Nephron (organoid): ENCODE measurements around the gene KCNQ1OT1.

Experiments used
- H3K27ac Mint-ChIP-seq, 3 experiments: 2 replicates each; pipeline ENCODE4 v1.8.0; 2020; ENCODE audit warnings: mixed read lengths in 3 of 3, mild to moderate bottlenecking in 2 of 3, moderate library complexity in 1 of 3
- H3K27me3 Mint-ChIP-seq: 2 replicates; pipeline ENCODE4 v1.8.0; 2021; ENCODE audit warnings: low read depth, mild to moderate bottlenecking, moderate library complexity, mixed read lengths
- H3K36me3 Mint-ChIP-seq: 2 replicates; pipeline ENCODE4 v1.8.0; 2020; ENCODE audit warnings: low read depth, mixed read lengths
- H3K4me1 Mint-ChIP-seq: 2 replicates; pipeline ENCODE4 v1.8.0; 2020; ENCODE audit warnings: mixed read lengths
- H3K4me3 Mint-ChIP-seq, 3 experiments: 2 replicates each; pipeline ENCODE4 v1.8.0; 2020; ENCODE audit warnings: mild to moderate bottlenecking in 3 of 3, mixed read lengths in 3 of 3, moderate library complexity in 2 of 3
- H3K9me3 Mint-ChIP-seq: 2 replicates; pipeline ENCODE4 v1.8.0; 2020; ENCODE audit warnings: mixed read lengths
- CTCF ChIP-seq, 3 experiments: fragments of 200-600 bp; sonication (generic); IDR thresholded peaks; one replicate each; pipeline ENCODE4 v1.5.0; 2021; ENCODE audit warnings: antibody characterized with exemption in 3 of 3; ENCODE audit not compliant: unreplicated experiment in 3 of 3

KCNQ1OT1 gene

GRCh38 chr11:2666828-2667570, 32.8 kb downstream of the KCNQ1OT1 start:
- Mint-ChIP-seq H3K9me3 (peaks cover 27% of the 10 kb centered on the region), H3K4me3 (no peak overlapping the region), H3K27ac (peak overlapping the region in 1 of 3 experiments; percentile 35), H3K27me3 (no peaks in the 10 kb centered on the region), H3K4me1 (peaks cover 30% of the 10 kb centered on the region), H3K36me3 (peaks cover 85% of the 10 kb centered on the region)
- no peak for TF ChIP-seq CTCF (IDR thresholded peaks at IDR 0.05; ENCODE audit: unreplicated experiment in 3 of 3)

- Mint-ChIP-seq H3K9me3 (peaks cover 30% of the 10 kb centered on the region), H3K4me1 (peaks cover 27% of the 10 kb centered on the region), H3K36me3 (peaks cover 87% of the 10 kb centered on the region), H3K27me3 (no peaks in the 10 kb centered on the region), H3K4me3 (no peak overlapping the region), H3K27ac (peak overlapping the region in 1 of 3 experiments; percentile 80)
- TF ChIP-seq CTCF (IDR thresholded peaks at IDR 0.05; ENCODE audit: unreplicated experiment in 3 of 3), result no peak
Observed at GRCh38 chr11:2666401-2666741, 33.4 kb downstream of the KCNQ1OT1 start.

GRCh38 chr11:2665526-2666400, 34.0 kb downstream of the KCNQ1OT1 start:
- Mint-ChIP-seq H3K27me3 (no peaks in the 10 kb centered on the region), H3K27ac (peak overlapping the region in 1 of 3 experiments; percentile 80), H3K36me3 (peaks cover 87% of the 10 kb centered on the region), H3K9me3 (peaks cover 36% of the 10 kb centered on the region), H3K4me1 (peaks cover 26% of the 10 kb centered on the region), H3K4me3 (no peak overlapping the region)
- no peak for TF ChIP-seq CTCF (IDR thresholded peaks at IDR 0.05; ENCODE audit: unreplicated experiment in 3 of 3)

- Mint-ChIP-seq H3K36me3 (peaks cover 88% of the 10 kb centered on the region), H3K27ac (peak overlapping the region in 2 of 3 experiments; percentile 69 to 78), H3K9me3 (peaks cover 42% of the 10 kb centered on the region), H3K27me3 (no peaks in the 10 kb centered on the region), H3K4me1 (peaks cover 20% of the 10 kb centered on the region), H3K4me3 (no peak overlapping the region)
- no peak for TF ChIP-seq CTCF (IDR thresholded peaks at IDR 0.05; ENCODE audit: unreplicated experiment in 3 of 3)
Observed at GRCh38 chr11:2664791-2665525, 34.8 kb downstream of the KCNQ1OT1 start.

GRCh38 chr11:2664376-2664775, 35.4 kb downstream of the KCNQ1OT1 start:
- Mint-ChIP-seq H3K27me3 (no peaks in the 10 kb centered on the region), H3K27ac (peak overlapping the region in 2 of 3 experiments; percentile 69 to 78), H3K36me3 (peaks cover 86% of the 10 kb centered on the region), H3K9me3 (peaks cover 44% of the 10 kb centered on the region), H3K4me3 (no peak overlapping the region), H3K4me1 (peaks cover 14% of the 10 kb centered on the region)
- TF ChIP-seq CTCF (IDR thresholded peaks at IDR 0.05; ENCODE audit: unreplicated experiment in 3 of 3), result no peak
